ENCODE results near the gene NLGN2.
"Not testable (repeated sequence)": the region's sequence is repeated elsewhere in the genome, so short reads cannot be mapped to it uniquely, and the experiment has no call there.

NLGN2 gene

DNA sequence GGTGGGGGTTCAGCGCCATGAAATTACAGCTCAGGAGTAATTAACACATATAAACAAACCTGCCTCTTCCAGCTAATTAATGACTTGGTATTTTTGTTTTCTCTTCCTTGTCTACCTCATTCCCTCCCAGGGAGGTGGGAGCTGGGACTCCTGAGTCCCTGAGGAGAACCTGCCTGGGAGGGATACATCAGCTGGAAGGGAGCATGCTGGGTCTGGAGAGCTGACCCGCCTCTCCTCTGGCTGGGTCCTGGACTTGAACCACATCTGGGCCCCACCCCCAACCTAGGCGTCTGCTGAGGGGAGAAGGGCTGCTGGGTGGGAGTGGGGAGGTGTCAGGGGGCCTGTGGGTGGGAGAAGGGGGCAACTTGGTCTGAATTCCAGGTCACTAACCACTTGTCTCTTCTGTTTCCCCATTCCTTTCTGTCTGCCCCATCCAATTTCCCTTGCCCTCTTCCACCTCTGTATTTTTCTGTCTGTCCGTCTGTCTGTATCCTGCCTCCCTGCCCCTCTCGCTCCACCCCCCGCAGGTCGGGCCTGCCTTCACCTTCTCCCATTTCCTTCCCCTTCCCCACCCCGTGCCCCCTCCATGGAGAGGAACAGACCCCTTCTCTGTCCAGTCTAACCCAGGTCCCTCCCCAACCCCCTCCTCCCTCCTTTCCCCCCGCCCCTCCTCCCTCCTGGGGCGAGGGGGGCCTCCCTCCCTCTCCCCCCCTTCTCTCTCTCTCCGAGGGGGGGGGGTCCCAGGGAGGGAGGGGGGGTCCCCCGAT lies at the start of gene NLGN2:
Gene NLGN2, plus strand, starts transcription at position 361 of the 767 bp plus-strand sequence. CDS start 411 bp downstream, outside the sequence.
- in situ Hi-C loops (cut with HindIII; ENCODE audit: low sequenced_read_pairs), result no loop called here

DNA sequence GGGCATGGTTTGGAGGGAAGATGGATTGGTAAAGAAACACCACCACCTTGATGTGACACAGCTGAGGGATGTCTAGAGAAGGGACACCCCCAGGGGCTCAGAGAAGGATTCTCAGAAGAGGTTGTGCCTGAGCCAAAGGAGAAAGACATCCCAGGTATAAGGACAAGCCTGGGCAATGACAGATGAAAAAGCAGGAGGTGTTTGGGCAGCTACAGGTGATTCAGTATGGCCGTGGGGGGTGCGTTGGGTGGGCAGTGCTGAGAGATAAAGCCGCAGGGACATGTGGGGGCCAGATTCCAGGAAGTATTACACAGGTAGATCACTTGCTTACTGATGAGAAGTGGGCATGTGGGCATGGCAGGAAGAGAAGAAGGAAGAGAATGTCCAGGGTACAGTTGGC lies 45.7 kb upstream of the NLGN2 start:
- in situ Hi-C loops (cut with HindIII; ENCODE audit: low sequenced_read_pairs), result no loop called here

DNA sequence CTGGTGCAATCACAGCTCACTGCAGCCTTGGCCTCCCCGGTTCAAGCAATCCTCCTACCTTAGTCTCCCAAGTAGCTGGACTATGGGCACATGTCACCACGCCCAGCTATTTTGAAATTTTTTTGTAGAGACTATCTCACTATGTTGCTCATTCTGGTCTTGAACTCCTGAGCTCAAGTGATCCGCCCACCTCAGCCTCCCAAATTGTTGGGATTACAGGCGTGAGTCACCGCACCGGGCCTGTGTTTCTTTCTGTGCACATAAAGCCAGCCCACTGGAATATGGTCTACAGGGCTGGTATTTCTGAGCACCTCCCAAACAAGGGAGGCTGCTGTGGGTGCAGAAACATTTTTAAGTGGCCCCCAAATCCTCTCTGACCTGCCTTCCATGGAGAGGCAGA lies 44.3 kb upstream of the NLGN2 start:
- in situ Hi-C loops (cut with HindIII; ENCODE audit: low sequenced_read_pairs), result no loop called here

DNA sequence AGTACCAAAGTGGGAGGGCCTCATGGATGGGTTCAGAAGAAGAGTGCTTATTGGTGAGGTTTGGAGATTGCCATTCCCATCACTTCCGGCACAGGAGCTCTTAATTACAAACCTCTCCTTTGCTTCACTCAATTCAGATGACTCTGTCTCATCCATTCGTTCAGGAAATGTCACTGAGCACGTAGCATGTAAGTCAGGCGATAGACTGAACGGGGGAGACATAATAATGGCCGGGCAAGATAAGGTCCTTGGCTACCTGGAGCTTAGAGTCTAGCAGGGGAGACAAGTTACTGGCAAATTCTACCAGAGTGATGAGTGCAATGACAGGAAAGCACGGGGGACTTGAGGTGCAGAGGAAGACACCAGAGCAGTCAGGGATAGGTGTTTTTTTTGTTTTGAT lies 41.7 kb upstream of the NLGN2 start:
- in situ Hi-C loops (cut with HindIII; ENCODE audit: low sequenced_read_pairs), result not testable (repeated sequence)

DNA sequence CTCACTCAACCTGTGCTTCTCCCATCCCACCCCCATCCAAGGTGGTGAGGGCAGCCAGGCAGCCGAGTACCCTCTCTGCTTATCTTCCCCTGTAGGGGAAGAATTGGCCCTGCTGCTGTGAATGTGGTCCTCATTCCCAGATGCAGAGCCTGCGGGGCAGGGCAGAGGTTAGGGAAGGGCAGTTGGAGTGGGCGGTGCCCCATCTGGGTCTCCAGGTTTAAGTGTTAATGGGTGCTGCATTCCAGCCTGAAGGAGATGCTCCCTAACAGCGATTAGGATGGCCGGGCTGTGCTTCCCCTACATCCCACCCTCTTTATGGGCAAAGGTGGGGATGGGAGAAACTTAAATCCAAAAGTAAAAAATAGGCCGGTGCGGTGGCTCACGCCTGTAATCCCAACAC lies 40.6 kb upstream of the NLGN2 start:
- in situ Hi-C loops (cut with HindIII; ENCODE audit: low sequenced_read_pairs), result no loop called here

DNA sequence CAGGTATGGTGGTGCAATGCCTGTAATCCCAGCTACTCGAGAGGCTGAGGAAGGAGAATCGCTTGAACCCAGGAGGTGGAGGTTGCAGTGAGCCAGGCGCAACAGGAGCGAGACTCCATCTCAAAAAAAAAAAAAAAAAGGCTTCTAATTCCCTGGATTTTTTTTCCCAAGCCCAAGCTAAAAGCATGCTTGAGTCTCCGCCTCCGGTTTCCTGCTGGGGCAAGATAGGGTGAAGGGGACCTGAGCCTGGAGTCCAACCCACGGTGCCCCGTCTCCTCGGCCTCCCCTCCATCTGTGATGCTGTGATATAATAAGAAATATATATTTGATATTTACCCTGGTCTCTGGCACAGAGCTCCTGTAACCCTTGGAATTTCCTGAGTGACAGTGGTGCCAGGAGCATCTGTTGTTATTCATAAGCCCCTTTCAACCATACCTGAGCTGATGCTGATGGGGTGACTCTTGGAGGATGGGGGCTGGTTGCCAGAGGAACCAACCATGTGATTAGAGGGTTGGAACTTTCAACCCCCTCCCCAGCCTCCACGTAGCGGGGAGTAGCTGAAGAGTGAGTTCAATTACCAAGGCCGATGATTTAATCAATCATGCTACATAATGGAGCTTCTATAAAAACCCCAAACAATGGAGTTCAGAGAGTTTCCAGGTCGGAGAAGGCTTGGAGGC lies 39.6 kb upstream of the NLGN2 start:
- in situ Hi-C loops (cut with HindIII; ENCODE audit: low sequenced_read_pairs), result no loop called here

DNA sequence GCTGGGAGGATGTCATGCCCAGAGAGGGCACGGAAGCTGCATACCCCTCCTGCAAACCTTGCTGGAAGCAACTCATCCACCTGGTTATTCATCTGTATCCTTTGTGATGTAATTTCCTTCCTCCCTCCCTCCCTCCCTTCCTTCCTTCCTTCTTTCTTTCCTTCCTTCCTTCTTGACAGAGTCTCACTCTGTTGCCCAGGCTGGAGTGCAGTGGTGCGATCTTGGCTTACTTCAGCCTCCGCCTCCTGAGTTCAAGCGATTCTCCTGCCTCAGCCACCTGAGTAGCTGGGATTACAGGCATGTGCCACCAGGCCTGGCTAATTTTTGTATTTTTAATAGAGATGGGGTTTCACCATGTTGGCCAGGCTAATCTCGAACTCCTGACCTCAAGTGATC lies 39.0 kb upstream of the NLGN2 start:
- in situ Hi-C loops (cut with HindIII; ENCODE audit: low sequenced_read_pairs), result not testable (repeated sequence)

DNA sequence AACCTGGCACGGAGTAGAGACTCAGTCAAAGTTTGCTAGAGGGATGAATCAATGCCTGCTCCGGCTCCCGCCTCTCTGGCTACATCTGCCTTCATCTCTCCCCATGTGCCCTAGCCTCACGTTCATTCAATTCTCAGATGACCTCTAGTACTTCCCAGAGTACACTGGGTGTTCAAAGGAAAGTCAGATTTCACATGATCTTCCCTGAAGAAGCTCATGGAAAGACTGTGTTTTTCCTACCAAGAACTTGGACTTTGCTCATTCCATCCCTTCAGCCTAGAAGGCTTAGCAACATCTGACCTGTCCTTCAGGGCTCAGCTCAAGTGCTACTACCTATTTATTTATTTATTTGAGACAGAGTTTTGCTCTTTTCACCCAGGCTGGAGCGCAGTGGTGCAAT lies 37.8 kb upstream of the NLGN2 start:
- in situ Hi-C loops (cut with HindIII; ENCODE audit: low sequenced_read_pairs), result no loop called here

DNA sequence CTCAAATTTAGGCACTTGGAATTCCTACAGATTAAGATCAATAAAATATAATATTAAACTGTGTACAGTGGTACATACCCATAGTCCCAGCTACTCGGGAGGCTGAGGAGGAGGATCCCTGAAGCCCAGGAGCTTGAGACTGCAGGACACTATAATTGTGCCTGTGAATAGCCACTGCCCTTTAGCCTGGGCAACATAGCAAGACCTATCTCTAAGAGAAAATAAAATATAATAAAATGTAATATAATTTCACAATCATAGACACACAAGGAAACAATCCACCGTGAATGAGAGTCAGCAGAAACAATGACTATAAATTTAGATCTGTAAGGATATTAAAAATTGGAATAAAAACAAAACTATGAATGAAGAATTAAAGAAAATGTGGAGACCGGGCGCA lies 36.8 kb upstream of the NLGN2 start:
- in situ Hi-C loops (cut with HindIII; ENCODE audit: low sequenced_read_pairs), result no loop called here

DNA sequence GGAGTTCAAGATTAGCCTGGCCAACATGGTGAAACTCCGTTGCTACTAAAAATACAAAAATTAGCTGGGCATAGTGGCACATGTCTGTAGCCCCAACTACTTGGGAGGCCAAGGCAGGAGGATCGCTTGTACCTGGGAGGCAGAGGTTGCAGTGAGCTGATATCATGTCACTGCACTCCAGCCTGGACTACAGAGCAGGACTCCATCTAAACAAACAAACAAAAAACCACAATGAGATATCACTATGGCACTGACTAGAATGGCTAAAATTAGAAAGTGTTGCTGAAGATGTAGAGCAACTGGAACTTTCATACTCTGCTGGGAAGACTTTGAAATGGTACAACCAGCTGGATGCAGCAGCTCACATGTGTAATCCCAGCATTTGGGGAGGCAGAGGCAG lies 33.3 kb upstream of the NLGN2 start:
- in situ Hi-C loops (cut with HindIII; ENCODE audit: low sequenced_read_pairs), result no loop called here

DNA sequence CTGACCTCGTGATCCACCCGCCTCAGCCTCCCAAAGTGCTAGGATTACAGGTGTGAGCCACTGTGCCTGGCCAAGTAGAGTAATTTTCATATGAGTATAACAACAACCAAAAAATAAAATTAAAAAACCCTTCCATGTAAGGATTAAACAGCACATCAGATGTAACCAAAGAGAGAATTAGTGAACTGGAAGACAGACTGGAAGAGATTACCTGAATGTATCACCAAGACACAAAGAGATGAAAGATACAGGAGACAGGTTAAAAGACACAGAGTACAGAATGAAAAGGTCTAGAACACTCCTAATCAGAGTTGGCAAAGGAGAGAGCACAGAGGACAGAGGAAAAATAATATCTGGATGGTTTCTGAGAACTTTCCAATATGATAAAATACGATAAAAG lies 28.5 kb upstream of the NLGN2 start:
- in situ Hi-C loops (cut with HindIII; ENCODE audit: low sequenced_read_pairs), result no loop called here

DNA sequence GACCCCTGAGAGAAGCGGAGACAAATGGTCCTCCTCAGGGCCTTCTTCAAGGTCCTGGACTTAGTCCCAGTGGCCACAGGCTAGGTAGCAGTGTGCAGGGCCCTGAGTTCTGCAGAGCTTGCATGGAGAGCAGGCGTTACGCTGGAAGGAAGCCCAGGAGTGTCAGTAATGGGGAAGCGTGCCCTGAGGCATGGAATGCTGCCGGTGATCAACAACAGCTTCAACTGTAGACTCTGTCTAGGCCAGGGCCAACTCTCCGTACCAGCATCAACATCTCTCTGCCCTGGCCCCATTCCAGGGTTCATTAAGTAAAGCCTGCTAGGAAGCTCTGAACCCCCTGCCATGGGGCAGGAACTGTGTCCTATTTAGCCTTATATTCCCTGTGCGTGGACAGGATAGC lies 27.3 kb upstream of the NLGN2 start:
- in situ Hi-C loops (cut with HindIII; ENCODE audit: low sequenced_read_pairs), result no loop called here

DNA sequence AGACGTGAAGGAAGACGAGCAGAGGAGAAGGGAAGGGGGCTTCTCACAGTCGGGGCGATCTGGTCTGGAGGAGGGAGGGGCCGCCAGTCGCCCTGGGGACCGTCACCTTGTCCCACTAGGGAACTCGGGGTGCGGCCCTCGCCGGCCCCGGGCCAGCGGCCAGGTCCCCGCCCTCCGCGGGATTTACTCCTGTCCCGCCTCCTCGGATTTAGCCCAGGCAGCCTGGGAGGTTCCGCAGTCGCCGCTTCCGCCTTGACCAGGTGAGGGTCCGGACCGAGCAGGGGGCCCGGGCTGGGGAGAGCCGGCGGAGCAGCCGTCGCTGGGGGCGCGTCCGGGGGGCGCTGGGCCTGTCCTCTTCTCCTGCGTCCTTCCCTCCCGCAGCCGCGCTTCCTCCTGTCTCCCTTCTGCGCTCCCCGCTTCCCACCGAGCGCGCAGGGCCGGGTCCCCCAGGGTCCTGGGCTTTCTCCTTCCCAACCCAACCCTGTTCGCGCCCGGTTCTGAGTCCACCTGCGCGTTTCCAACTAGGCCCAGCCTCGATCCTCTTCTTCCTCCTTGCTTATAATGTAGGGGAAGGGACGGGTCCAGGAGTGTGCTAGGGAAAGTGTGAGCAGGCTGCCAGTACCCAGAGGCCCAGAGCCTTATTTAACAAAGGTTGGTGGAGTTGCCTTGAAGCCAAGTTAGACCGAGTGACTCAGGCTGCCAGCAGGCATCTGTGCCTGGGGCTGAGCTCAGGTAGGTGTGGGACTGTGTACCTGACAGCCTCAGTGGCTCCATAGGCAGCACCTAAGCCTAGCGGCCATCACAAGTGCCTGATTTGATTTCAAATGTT lies 26.6 kb upstream of the NLGN2 start, which contains the start of gene TNK1:
Gene TNK1, plus strand, starts transcription at position 235 of the 829 bp plus-strand sequence. CDS start 1,838 bp downstream, outside the sequence.
- in situ Hi-C loops (cut with HindIII; ENCODE audit: low sequenced_read_pairs), result no loop called here

DNA sequence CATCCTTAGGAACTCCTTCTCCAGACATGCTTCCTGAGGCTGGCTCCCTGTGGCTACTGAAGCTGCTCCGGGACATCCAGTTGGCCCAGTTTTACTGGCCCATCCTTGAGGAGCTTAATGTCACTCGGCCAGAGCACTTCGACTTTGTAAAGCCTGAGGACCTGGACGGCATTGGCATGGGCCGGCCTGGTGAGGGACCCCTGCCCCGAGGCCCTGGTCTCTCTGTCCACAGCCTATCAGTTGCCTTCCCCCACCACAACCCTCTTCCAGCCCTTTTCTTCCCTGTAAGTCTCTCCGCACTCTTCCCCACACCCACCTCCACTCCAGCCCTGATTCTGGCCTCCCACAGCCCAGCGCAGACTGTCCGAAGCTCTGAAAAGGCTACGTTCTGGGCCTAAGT lies 24.7 kb upstream of the NLGN2 start:
- in situ Hi-C loops (cut with HindIII; ENCODE audit: low sequenced_read_pairs), result no loop called here

DNA sequence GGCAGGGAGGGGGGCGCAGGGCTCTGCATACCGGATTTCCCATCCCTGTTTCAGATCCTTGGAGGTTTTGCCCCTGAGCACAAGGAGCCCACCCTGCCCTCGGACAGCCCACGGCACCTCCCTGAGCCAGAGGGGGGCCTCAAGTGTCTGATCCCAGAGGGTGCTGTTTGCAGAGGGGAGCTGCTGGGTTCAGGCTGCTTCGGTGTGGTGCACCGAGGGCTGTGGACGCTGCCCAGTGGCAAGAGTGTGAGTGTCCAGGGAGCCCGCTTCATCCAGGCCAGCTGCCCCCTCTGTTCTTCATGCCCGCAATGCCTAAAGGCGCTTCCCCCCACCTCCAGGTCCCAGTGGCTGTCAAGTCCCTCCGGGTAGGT lies 24.3 kb upstream of the NLGN2 start:
- in situ Hi-C loops (cut with HindIII; ENCODE audit: low sequenced_read_pairs), result no loop called here

DNA sequence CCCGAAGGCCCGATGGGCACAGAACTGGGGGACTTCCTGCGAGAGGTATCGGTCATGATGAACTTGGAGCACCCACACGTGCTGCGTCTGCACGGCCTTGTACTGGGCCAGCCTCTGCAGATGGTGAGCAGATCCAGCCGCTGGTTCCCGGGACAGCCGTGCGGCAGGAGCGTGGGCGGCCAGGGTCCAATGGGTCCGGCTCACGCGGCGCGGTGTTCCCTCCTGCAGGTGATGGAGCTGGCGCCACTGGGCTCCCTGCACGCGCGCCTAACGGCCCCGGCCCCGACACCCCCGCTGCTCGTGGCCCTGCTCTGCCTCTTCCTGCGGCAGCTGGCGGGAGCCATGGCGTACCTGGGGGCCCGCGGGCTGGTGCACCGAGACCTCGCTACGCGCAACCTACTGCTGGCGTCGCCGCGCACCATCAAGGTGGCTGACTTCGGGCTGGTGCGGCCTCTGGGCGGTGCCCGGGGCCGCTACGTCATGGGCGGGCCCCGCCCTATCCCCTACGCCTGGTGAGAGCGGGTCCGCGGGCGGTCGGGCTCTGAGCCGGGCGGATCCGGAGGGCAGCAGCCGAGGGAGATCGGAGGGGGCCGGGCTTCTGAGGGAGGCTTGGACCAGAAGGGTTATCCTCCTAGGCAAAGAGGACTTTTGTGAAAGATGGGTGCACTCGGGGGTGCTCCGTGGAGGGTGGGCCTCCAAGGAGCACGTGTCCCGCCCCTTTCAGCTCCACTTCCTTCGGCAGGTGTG lies 23.7 kb upstream of the NLGN2 start:
- in situ Hi-C loops (cut with HindIII; ENCODE audit: low sequenced_read_pairs), result no loop called here

DNA sequence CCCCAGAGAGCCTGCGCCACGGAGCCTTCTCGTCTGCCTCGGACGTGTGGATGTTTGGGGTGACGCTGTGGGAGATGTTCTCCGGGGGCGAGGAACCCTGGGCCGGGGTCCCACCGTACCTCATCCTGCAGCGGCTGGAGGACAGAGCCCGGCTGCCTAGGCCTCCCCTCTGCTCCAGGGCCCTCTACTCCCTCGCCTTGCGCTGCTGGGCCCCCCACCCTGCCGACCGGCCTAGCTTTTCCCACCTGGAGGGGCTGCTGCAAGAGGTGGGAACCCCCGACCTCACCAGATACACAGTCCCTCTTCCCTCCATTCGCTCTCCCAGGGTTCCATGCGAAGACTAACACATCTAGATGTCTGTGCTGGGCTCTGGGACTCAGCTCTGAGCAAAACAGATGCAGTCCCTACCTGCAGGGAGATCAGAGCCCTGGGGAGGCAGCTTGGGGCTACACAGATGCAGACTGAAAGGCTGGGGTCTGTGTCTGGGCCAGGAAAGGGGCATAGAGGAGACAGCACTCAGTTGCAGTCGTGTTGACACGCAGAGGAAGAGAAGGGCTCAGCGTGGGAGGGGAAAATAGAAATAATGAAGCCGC lies 23.1 kb upstream of the NLGN2 start:
- in situ Hi-C loops (cut with HindIII; ENCODE audit: low sequenced_read_pairs), result loop anchor here (5.0 kb wide), 2 partner anchors 48 to 93 kb away; partner anchors contain the start of gene ZBTB4

DNA sequence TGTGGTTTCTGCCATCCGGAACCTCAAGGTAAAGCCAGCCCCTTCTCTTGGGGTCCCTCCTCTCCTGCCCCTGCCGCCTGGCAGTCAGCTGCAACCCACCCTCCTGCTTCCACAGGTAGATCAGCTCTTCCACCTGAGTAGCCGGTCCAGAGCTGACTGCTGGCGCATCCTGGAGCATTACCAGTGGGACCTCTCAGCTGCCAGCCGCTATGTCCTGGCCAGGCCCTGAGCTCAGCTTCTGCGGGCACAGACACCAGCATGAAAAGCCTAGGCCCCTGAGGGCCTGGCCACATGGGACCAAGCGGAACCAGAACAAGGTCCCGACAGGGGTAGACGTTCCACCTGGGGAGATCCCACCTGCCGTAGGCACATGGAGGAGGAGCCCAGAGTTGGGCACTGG lies 18.8 kb upstream of the NLGN2 start:
- in situ Hi-C loops (cut with HindIII; ENCODE audit: low sequenced_read_pairs), result loop anchor here (5.0 kb wide), 2 partner anchors 43 to 88 kb away; partner anchors contain the start of gene ZBTB4

DNA sequence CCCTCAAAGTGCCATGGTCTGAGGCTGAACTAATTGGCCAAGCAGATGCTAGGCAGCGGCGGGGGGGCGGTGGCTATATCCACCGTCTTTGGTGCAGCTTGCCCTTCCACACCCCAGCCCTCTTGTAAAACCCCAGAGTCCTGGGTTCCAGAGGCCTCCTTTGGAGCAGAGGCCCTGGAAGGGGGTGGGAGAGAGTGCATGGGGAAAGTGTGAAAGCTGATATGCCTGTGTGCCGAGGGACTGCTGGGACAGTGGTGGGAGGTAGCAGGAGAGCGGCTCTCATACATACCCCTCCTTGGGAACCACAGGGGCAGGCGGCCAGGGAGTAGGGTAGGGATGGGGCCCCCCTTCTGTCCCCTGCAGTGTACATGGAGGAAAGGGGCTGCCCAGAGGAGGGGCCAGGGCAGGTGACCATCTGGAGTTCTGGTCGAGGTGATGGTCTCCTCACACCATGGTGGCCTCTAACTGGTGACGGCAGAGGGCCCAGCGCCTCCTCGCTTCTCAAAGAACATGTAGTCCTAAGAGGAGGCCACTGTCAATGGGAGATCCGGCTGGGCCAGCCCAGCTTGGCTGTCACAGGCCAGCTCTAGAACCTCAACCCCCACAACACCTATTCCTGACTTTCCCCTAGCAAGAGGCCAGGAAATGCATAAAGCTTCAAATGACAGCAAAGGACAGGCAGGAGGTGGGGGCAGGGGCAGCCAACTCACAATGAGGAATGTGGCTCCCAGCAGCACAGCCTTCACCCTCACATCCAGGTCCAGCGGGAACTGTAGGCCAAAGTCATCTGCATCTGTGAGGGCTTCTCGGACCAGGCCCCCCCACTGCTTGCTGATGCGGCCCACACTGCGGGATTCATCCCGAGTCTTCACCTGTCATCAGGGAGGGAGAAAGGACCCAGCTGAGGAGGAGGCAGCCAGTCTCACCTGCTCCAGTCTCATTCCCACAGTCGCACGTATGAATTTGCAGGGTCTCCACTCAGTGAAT lies 17.4 kb upstream of the NLGN2 start:
- in situ Hi-C loops (cut with HindIII; ENCODE audit: low sequenced_read_pairs), result loop anchor here (5.0 kb wide), 2 partner anchors 42 to 87 kb away; partner anchors contain the start of gene ZBTB4

Measured in endothelial cell of hepatic sinusoid (primary cell).